Peyer's patch (tissue), 4 donors: ENCODE data around the gene PITPNM1. TPM values are rescaled to one million over a fixed set of nuclear protein-coding genes. Genes with fewer than 3 reads are reported as not detected.
A peak's percentile ranks its signal among the peaks of the same experiment; 100 is the strongest.
"Not testable (repeated sequence)": the region's sequence is repeated elsewhere in the genome, so short reads cannot be mapped to it uniquely, and the experiment has no call there.

Experiments used
- DNase-seq, 3 donors: peaks; one replicate each; pipeline ENCODE4 v3.0.0-alpha.2; 2017 to 2019
- H3K27ac ChIP-seq, 4 donors: fragments of 200-600 bp; sonication (generic); one replicate each; pipeline ENCODE4 v1.5.1; 2016 to 2019
- H3K27me3 ChIP-seq, 2 donors: fragments of 200-600 bp; sonication (generic); one replicate each; pipeline ENCODE4 v1.5.1; 2019
- H3K36me3 ChIP-seq, 3 donors: fragments of 200-600 bp; sonication (generic); one replicate each; pipeline ENCODE4 v1.5.1; 2016 to 2019
- H3K4me1 ChIP-seq, 4 donors: fragments of 200-600 bp; sonication (generic); one replicate each; pipeline ENCODE4 v1.5.1; 2016 to 2019
- H3K4me3 ChIP-seq, 4 donors: fragments of 200-600 bp; sonication (generic); 1 replicate in 3 of 4; 2 replicates in 1 of 4; pipeline ENCODE4 v1.5.1; 2016 to 2019; ENCODE audit warnings: mild to moderate bottlenecking in 1 of 4
- H3K9me3 ChIP-seq, 4 donors: fragments of 200-600 bp; sonication (generic); one replicate each; pipeline ENCODE4 v1.5.1; 2016 to 2019; ENCODE audit warnings: mild to moderate bottlenecking in 1 of 4
- CTCF ChIP-seq, 6 experiments: fragments of 450-650 bp in 4 of 6; fragments of 200-600 bp in 2 of 6; sonication (generic) in 1 of 6; IDR thresholded peaks; one replicate each; pipeline ENCODE4 v1.5.1; 2017 to 2019; ENCODE audit warnings: antibody characterized with exemption in 6 of 6, mild to moderate bottlenecking in 3 of 6, moderate library complexity in 1 of 6
- POLR2A ChIP-seq, 2 donors: fragments of 450-650 bp; IDR thresholded peaks; one replicate each; pipeline ENCODE4 v1.5.1; 2017; ENCODE audit warnings: antibody characterized with exemption in 2 of 2, mild to moderate bottlenecking in 2 of 2, moderate library complexity in 2 of 2
- total RNA-seq, 4 donors: library from RNA; depleted of rRNA; stranded (reverse); fragments of >200 nt; gene quantifications; one replicate each; pipeline ENCODE4 v1.1.0, GENCODE V29; 2016

The PITPNM1 gene
- total RNA-seq, 4 donors from 2014 or later: 94.4 to 126 (median 109) TPM

GRCh38 chr11:67486481-67487195, 18.5 kb downstream of the PITPNM1 start:
- Histone ChIP-seq H3K4me1 (peaks cover 0 to 34% (median 17%) of the 10 kb centered on the region in 4 donors), H3K36me3 (peaks cover 0 to 40% (median 0%) of the 10 kb centered on the region in 3 donors), H3K9me3 (no peaks in the 10 kb centered on the region), H3K27me3 (no peaks in the 10 kb centered on the region), H3K4me3 (no peak overlapping the region), H3K27ac (peak overlapping the region in 3 of 4 donors; percentile 38 to 88 (median 83))
- TF ChIP-seq CTCF (IDR thresholded peaks at IDR 0.05): no peak
- TF ChIP-seq POLR2A (IDR thresholded peaks at IDR 0.05): no peak
- DNase-seq: peak in 2 of 3 donors; percentile 74 to 78

GRCh38 chr11:67485873-67486361, 19.2 kb downstream of the PITPNM1 start:
- H3K27me3 ChIP-seq, H3K4me3 ChIP-seq, H3K9me3 ChIP-seq: not testable (repeated sequence)
- Histone ChIP-seq H3K4me1 (peaks cover 0 to 34% (median 17%) of the 10 kb centered on the region in 4 donors), H3K27ac (peak overlapping the region in 3 of 4 donors; percentile 38 to 88 (median 83)), H3K36me3 (peaks cover 0 to 32% (median 0%) of the 10 kb centered on the region in 3 donors)
- peak; percentile 51 to 82 (median 82) for DNase-seq

- Histone ChIP-seq H3K36me3 (peaks cover 0 to 22% (median 0%) of the 10 kb centered on the region in 3 donors), H3K9me3 (no peaks in the 10 kb centered on the region), H3K27me3 (no peaks in the 10 kb centered on the region), H3K4me3 (peak overlapping the region in 2 of 4 donors; percentile 3 to 24), H3K27ac (peak overlapping the region; percentile 83 to 88 (median 85)), H3K4me1 (peaks cover 0 to 34% (median 17%) of the 10 kb centered on the region in 4 donors)
- DNase-seq: peak; percentile 45 to 85 (median 83)
- TF ChIP-seq POLR2A (IDR thresholded peaks at IDR 0.05) (no peak), CTCF (IDR thresholded peaks at IDR 0.05) (no peak)
These were observed 20.3 kb downstream of the PITPNM1 start for GRCh38 chr11:67484847-67485311.

GRCh38 chr11:67483831-67484665, 21.1 kb downstream of the PITPNM1 start:
- peak overlapping the region; percentile 47 to 68 (median 58) for H3K4me3 ChIP-seq
- H3K36me3 ChIP-seq: peaks cover 0 to 15% (median 0%) of the 10 kb centered on the region in 3 donors
- TF ChIP-seq POLR2A (IDR thresholded peaks at IDR 0.05) (no peak), CTCF (IDR thresholded peaks at IDR 0.05) (no peak)
- DNase-seq: peak; percentile 12 to 56 (median 46)
- H3K27ac ChIP-seq: peak overlapping the region; percentile 83 to 88 (median 85)
- no peaks in the 10 kb centered on the region for H3K27me3 ChIP-seq
- H3K9me3 ChIP-seq: no peaks in the 10 kb centered on the region
- H3K4me1 ChIP-seq: peaks cover 0 to 34% (median 17%) of the 10 kb centered on the region in 4 donors

GRCh38 chr11:67482827-67483798, 22.1 kb downstream of the PITPNM1 start, which contains the start of gene AIP:
AIP (plus strand) TSS chr11:67483026; CDS start chr11:67483159, 133 bp downstream.
- TF ChIP-seq POLR2A (IDR thresholded peaks at IDR 0.05): peak; percentile 59 to 80
- TF ChIP-seq CTCF (IDR thresholded peaks at IDR 0.05): peak; percentile 12 to 59 (median 32)
- Histone ChIP-seq H3K4me1 (peaks cover 0 to 34% (median 17%) of the 10 kb centered on the region in 4 donors), H3K27ac (peak within 1 kb of the TSS; percentile 83 to 88 (median 85)), H3K4me3 (peak within 1 kb of the TSS; percentile 47 to 68 (median 58)), H3K36me3 (peaks cover 0 to 13% (median 0%) of the 10 kb centered on the region in 3 donors), H3K27me3 (no peaks in the 10 kb centered on the region), H3K9me3 (no peaks in the 10 kb centered on the region)
- DNase-seq: peak; percentile 95 to 99 (median 97)
